SK-N-MC (cell line): ENCODE data around the gene TCF7L2.

Experiments used
- EZH2 ChIP-seq: fragments of 200-600 bp; sonication (generic); IDR thresholded peaks from one replicate; pipeline ENCODE4 v1.6.1; 2017; ENCODE audit warnings: antibody characterized with exemption
- POLR2AphosphoS5 ChIP-seq: IDR thresholded peaks from 2 replicates; pipeline ENCODE4 v1.6.1; 2012; ENCODE audit warnings: mild to moderate bottlenecking, low read depth, low read length, borderline replicate concordance

DNA sequence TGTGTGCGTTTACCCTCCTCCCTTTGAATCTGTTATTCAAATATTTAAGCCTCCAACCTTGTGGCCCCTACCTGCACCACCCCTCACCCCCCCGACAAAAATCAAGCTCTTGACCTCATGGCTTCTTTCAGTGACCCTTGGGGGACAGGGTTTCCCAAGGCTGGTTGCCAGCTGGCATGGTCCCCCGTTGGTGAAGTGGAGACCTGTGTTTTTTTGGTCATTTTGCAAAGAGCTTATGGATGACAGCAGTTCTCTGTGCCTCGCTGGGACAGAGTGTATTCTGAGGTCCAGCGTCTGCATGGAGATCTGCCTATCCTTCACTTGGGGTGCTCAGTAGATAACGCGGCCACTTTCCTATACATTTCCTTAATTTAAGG is 111.0 kb downstream of the TCF7L2 start:
- TF ChIP-seq POLR2AphosphoS5, result no peak
- TF ChIP-seq EZH2, result no peak
